HEK293 (cell line): ENCODE measurements around the gene TAPBP.

Experiments
- BCL11A ChIP-seq: fragments of 450-650 bp; formaldehyde crosslinking; IDR thresholded peaks from 2 replicates; pipeline ENCODE4 v1.5.1; 2016; ENCODE audit warnings: low read depth, missing biosample characterization, missing genetic modification characterization
- BCL11B ChIP-seq: fragments of 450-650 bp; formaldehyde crosslinking; IDR thresholded peaks from 2 replicates; pipeline ENCODE4 v1.5.1; 2016; ENCODE audit warnings: low read depth, missing biosample characterization, missing genetic modification characterization
- GLI2 ChIP-seq: fragments of 450-650 bp; formaldehyde crosslinking; IDR thresholded peaks from 2 replicates; pipeline ENCODE4; 2017; ENCODE audit warnings: missing biosample characterization, missing genetic modification characterization, low read depth, borderline replicate concordance
- GLI4 ChIP-seq: fragments of 450-650 bp; formaldehyde crosslinking; IDR thresholded peaks from 2 replicates; pipeline ENCODE4 v1.5.1; 2016; ENCODE audit warnings: missing biosample characterization, missing genetic modification characterization
- IKZF3 ChIP-seq: fragments of 450-650 bp; IDR thresholded peaks from 2 replicates; pipeline ENCODE4 v1.5.0; 2018; ENCODE audit warnings: missing biosample characterization, mild to moderate bottlenecking, missing genetic modification characterization, moderate library complexity
- OVOL3 ChIP-seq: fragments of 450-650 bp; formaldehyde crosslinking; IDR thresholded peaks from 2 replicates; pipeline ENCODE4 v1.5.1; 2016; ENCODE audit warnings: missing biosample characterization, missing genetic modification characterization
- PATZ1 ChIP-seq: fragments of 450-650 bp; formaldehyde crosslinking; IDR thresholded peaks from 2 replicates; pipeline ENCODE4 v1.5.1; 2016; ENCODE audit warnings: missing biosample characterization, missing genetic modification characterization
- ZBTB21 ChIP-seq: fragments of 450-650 bp; formaldehyde crosslinking; IDR thresholded peaks from 2 replicates; pipeline ENCODE4 v1.5.1; 2017; ENCODE audit warnings: missing biosample characterization, missing genetic modification characterization
- ZBTB26 ChIP-seq: fragments of 450-650 bp; formaldehyde crosslinking; optimal IDR thresholded peaks from 2 replicates; pipeline ENCODE3; 2016; ENCODE audit warnings: missing biosample characterization, mild to moderate bottlenecking, missing genetic modification characterization
- ZBTB48 ChIP-seq: fragments of 450-650 bp; formaldehyde crosslinking; IDR thresholded peaks from 2 replicates; pipeline ENCODE4 v1.5.1; 2016; ENCODE audit warnings: missing biosample characterization, missing genetic modification characterization
- ZBTB7A ChIP-seq: fragments of 450-650 bp; formaldehyde crosslinking; IDR thresholded peaks from 2 replicates; pipeline ENCODE4 v1.5.1; 2016; ENCODE audit warnings: low read depth, missing biosample characterization, missing genetic modification characterization
- ZFP69B ChIP-seq: fragments of 450-650 bp; formaldehyde crosslinking; IDR thresholded peaks from 2 replicates; pipeline ENCODE4 v1.5.1; 2016; ENCODE audit warnings: missing biosample characterization, missing genetic modification characterization
- ZNF112 ChIP-seq: fragments of 450-650 bp; formaldehyde crosslinking; IDR thresholded peaks from 2 replicates; pipeline ENCODE4 v1.5.0; 2017; ENCODE audit warnings: missing biosample characterization, missing genetic modification characterization
- ZNF138 ChIP-seq: fragments of 450-650 bp; formaldehyde crosslinking; IDR thresholded peaks from 2 replicates; pipeline ENCODE4 v1.5.1; 2016; ENCODE audit warnings: missing biosample characterization, missing genetic modification characterization, borderline replicate concordance
- ZNF223 ChIP-seq: fragments of 450-650 bp; formaldehyde crosslinking; IDR thresholded peaks from 2 replicates; pipeline ENCODE4 v1.5.1; 2016; ENCODE audit warnings: missing biosample characterization, missing genetic modification characterization
- ZNF26 ChIP-seq: fragments of 450-650 bp; formaldehyde crosslinking; IDR thresholded peaks from 2 replicates; pipeline ENCODE4 v1.5.1; 2016; ENCODE audit warnings: missing biosample characterization, missing genetic modification characterization
- ZNF324 ChIP-seq: fragments of 450-650 bp; formaldehyde crosslinking; IDR thresholded peaks from 2 replicates; pipeline ENCODE4 v1.5.1; 2016; ENCODE audit warnings: missing biosample characterization, missing genetic modification characterization
- ZNF37A ChIP-seq: fragments of 450-650 bp; IDR thresholded peaks from 2 replicates; pipeline ENCODE4 v1.5.1; 2018; ENCODE audit warnings: missing biosample characterization, missing genetic modification characterization
- ZNF426 ChIP-seq: fragments of 450-650 bp; formaldehyde crosslinking; IDR thresholded peaks from 2 replicates; pipeline ENCODE4 v1.5.1; 2017; ENCODE audit warnings: missing biosample characterization, missing genetic modification characterization, mild to moderate bottlenecking, inconsistent platforms, moderate library complexity
- ZNF561 ChIP-seq: fragments of 450-650 bp; IDR thresholded peaks from 2 replicates; pipeline ENCODE4 v1.5.1; 2018; ENCODE audit warnings: missing biosample characterization, missing genetic modification characterization, borderline replicate concordance
- ZNF658 ChIP-seq: fragments of 450-650 bp; formaldehyde crosslinking; IDR thresholded peaks from 2 replicates; pipeline ENCODE4; 2016; ENCODE audit warnings: missing biosample characterization, missing genetic modification characterization
- ZNF670 ChIP-seq: fragments of 450-650 bp; formaldehyde crosslinking; IDR thresholded peaks from 2 replicates; pipeline ENCODE4 v1.5.1; 2016; ENCODE audit warnings: missing biosample characterization, missing genetic modification characterization, low read depth
- ZNF777 ChIP-seq: fragments of 450-650 bp; formaldehyde crosslinking; IDR thresholded peaks from 2 replicates; pipeline ENCODE4 v1.5.1; 2017; ENCODE audit warnings: missing biosample characterization, missing genetic modification characterization, borderline replicate concordance
- TF ChIP-seq, protein P1 (sequence below): fragments of 450-650 bp; formaldehyde crosslinking; IDR thresholded peaks from 2 replicates; pipeline ENCODE4 v1.5.1; 2016; ENCODE audit warnings: missing biosample characterization, missing genetic modification characterization, low read depth
- TF ChIP-seq, protein P2 (sequence below): fragments of 450-650 bp; formaldehyde crosslinking; IDR thresholded peaks from 2 replicates; pipeline ENCODE4 v1.5.1; 2017; ENCODE audit warnings: missing biosample characterization, mild to moderate bottlenecking, missing genetic modification characterization, moderate library complexity
- TF ChIP-seq, protein P3 (sequence below): fragments of 450-650 bp; formaldehyde crosslinking; IDR thresholded peaks from 2 replicates; pipeline ENCODE4 v1.5.1; 2016; ENCODE audit warnings: missing biosample characterization, missing genetic modification characterization
- TF ChIP-seq, protein P4 (sequence below): fragments of 450-650 bp; formaldehyde crosslinking; IDR thresholded peaks from 2 replicates; pipeline ENCODE4 v1.5.1; 2017; ENCODE audit warnings: missing biosample characterization, missing genetic modification characterization

TAPBP gene

GRCh38 chr6:33276864-33277662 lies 36.8 kb downstream of the TAPBP start, which contains the start of gene B3GALT4 (continued):
- TF ChIP-seq ZNF670 (tag by site-specific recombination) (no peak), GLI4 (no peak), ZNF112 (tag by site-specific recombination) (no peak), ZNF426 (tag by site-specific recombination) (no peak), ZNF37A (tag by site-specific recombination) (no peak), OVOL3 (tag by site-specific recombination) (no peak), ZNF561 (tag by site-specific recombination) (peak; percentile 91), ZBTB7A (no peak), ZBTB26 (tag by site-specific recombination) (peak; percentile 94), BCL11A (tag by site-specific recombination) (peak; percentile 59), IKZF3 (tag by site-specific recombination) (peak; percentile 85), ZNF26 (tag by site-specific recombination) (no peak), BCL11B (peak; percentile 51; the same call in 1 of the 2 replicates), PATZ1 (tag by site-specific recombination) (peak; percentile 87), GLI2 (tag by site-specific recombination) (no peak), ZNF138 (tag by site-specific recombination) (0 out of 2 replicates have a peak, but pooled peaks have one; percentile 7), ZNF777 (tag by site-specific recombination) (no peak), ZNF324 (tag by site-specific recombination) (peak; percentile 71; the same call in 1 of the 2 replicates), ZBTB48 (tag by site-specific recombination) (peak; percentile 56), ZFP69B (tag by site-specific recombination) (peak; percentile 58; the same call in 1 of the 2 replicates), ZBTB21 (tag by site-specific recombination) (no peak), ZNF658 (tag by site-specific recombination) (no peak), ZNF223 (tag by site-specific recombination) (peak; percentile 74)
- TF ChIP-seq, protein P1, sequence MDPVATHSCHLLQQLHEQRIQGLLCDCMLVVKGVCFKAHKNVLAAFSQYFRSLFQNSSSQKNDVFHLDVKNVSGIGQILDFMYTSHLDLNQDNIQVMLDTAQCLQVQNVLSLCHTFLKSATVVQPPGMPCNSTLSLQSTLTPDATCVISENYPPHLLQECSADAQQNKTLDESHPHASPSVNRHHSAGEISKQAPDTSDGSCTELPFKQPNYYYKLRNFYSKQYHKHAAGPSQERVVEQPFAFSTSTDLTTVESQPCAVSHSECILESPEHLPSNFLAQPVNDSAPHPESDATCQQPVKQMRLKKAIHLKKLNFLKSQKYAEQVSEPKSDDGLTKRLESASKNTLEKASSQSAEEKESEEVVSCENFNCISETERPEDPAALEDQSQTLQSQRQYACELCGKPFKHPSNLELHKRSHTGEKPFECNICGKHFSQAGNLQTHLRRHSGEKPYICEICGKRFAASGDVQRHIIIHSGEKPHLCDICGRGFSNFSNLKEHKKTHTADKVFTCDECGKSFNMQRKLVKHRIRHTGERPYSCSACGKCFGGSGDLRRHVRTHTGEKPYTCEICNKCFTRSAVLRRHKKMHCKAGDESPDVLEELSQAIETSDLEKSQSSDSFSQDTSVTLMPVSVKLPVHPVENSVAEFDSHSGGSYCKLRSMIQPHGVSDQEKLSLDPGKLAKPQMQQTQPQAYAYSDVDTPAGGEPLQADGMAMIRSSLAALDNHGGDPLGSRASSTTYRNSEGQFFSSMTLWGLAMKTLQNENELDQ (tag by site-specific recombination): no peak
- TF ChIP-seq, protein P2, sequence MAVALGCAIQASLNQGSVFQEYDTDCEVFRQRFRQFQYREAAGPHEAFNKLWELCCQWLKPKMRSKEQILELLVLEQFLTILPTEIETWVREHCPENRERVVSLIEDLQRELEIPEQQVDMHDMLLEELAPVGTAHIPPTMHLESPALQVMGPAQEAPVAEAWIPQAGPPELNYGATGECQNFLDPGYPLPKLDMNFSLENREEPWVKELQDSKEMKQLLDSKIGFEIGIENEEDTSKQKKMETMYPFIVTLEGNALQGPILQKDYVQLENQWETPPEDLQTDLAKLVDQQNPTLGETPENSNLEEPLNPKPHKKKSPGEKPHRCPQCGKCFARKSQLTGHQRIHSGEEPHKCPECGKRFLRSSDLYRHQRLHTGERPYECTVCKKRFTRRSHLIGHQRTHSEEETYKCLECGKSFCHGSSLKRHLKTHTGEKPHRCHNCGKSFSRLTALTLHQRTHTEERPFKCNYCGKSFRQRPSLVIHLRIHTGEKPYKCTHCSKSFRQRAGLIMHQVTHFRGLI: peak; percentile 34; the same call in 1 of the 2 replicates
- TF ChIP-seq, protein P3, sequence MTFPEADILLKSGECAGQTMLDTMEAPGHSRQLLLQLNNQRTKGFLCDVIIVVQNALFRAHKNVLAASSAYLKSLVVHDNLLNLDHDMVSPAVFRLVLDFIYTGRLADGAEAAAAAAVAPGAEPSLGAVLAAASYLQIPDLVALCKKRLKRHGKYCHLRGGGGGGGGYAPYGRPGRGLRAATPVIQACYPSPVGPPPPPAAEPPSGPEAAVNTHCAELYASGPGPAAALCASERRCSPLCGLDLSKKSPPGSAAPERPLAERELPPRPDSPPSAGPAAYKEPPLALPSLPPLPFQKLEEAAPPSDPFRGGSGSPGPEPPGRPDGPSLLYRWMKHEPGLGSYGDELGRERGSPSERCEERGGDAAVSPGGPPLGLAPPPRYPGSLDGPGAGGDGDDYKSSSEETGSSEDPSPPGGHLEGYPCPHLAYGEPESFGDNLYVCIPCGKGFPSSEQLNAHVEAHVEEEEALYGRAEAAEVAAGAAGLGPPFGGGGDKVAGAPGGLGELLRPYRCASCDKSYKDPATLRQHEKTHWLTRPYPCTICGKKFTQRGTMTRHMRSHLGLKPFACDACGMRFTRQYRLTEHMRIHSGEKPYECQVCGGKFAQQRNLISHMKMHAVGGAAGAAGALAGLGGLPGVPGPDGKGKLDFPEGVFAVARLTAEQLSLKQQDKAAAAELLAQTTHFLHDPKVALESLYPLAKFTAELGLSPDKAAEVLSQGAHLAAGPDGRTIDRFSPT (tag by site-specific recombination): no peak
- TF ChIP-seq, protein P4, sequence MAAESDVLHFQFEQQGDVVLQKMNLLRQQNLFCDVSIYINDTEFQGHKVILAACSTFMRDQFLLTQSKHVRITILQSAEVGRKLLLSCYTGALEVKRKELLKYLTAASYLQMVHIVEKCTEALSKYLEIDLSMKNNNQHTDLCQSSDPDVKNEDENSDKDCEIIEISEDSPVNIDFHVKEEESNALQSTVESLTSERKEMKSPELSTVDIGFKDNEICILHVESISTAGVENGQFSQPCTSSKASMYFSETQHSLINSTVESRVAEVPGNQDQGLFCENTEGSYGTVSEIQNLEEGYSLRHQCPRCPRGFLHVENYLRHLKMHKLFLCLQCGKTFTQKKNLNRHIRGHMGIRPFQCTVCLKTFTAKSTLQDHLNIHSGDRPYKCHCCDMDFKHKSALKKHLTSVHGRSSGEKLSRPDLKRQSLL: peak; percentile 54; the same call in 1 of the 2 replicates
